Uterus (tissue), 2 donors: ENCODE data around the gene ITIH5.

ENCODE experiments used
- POLR2A ChIP-seq, 2 donors: fragments of 450-650 bp; IDR thresholded peaks; one replicate each; pipeline ENCODE4 v1.6.1; 2016; ENCODE audit warnings: antibody characterized with exemption in 2 of 2, mild to moderate bottlenecking in 1 of 2, moderate library complexity in 1 of 2
- TF ChIP-seq, protein P1 (sequence below), 4 experiments: fragments of 200-600 bp in 2 of 4; fragments of 450-650 bp in 2 of 4; sonication (generic) in 2 of 4; IDR thresholded peaks; one replicate each; pipeline ENCODE4 v1.5.1; 2016 to 2019; ENCODE audit warnings: antibody characterized with exemption in 4 of 4, mild to moderate bottlenecking in 2 of 4, moderate library complexity in 1 of 4

GRCh38 chr10:7525314-7526016 is 141.3 kb downstream of the ITIH5 start:
- TF ChIP-seq, protein P1, sequence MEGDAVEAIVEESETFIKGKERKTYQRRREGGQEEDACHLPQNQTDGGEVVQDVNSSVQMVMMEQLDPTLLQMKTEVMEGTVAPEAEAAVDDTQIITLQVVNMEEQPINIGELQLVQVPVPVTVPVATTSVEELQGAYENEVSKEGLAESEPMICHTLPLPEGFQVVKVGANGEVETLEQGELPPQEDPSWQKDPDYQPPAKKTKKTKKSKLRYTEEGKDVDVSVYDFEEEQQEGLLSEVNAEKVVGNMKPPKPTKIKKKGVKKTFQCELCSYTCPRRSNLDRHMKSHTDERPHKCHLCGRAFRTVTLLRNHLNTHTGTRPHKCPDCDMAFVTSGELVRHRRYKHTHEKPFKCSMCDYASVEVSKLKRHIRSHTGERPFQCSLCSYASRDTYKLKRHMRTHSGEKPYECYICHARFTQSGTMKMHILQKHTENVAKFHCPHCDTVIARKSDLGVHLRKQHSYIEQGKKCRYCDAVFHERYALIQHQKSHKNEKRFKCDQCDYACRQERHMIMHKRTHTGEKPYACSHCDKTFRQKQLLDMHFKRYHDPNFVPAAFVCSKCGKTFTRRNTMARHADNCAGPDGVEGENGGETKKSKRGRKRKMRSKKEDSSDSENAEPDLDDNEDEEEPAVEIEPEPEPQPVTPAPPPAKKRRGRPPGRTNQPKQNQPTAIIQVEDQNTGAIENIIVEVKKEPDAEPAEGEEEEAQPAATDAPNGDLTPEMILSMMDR (IDR thresholded peaks at IDR 0.05): peak; percentile 78 to 97 (median 88)
- no peak for TF ChIP-seq POLR2A (IDR thresholded peaks at IDR 0.05)
